Smooth muscle cell (in vitro differentiated cells): ENCODE data around the gene ANKS1A. TPM values are rescaled to one million over a fixed set of nuclear protein-coding genes. Genes with fewer than 3 reads are reported as not detected.

ENCODE experiments used
- DNase-seq: peaks from one replicate; lab custom pipeline; 2025; ENCODE audit not compliant: unreplicated experiment; lab: John Stamatoyannopoulos, UW
- H2AFZ ChIP-seq: fragments of 200-600 bp; sonication (generic); 2 replicates; pipeline ENCODE4 v1.6.0; 2016; ENCODE audit warnings: antibody characterized with exemption, low read depth, mild to moderate bottlenecking
- H3F3A ChIP-seq: fragments of 200-600 bp; sonication (generic); 2 replicates; pipeline ENCODE4 v1.6.0; 2017; ENCODE audit warnings: antibody characterized with exemption, low read depth
- H3K27ac ChIP-seq: fragments of 200-600 bp; sonication (generic); 2 replicates; pipeline ENCODE4 v1.5.1; 2016; ENCODE audit warnings: low read depth, mild to moderate bottlenecking
- H3K27me3 ChIP-seq: fragments of 200-600 bp; sonication (generic); 2 replicates; pipeline ENCODE4 v1.6.1; 2016; ENCODE audit warnings: low read depth, mild to moderate bottlenecking
- H3K36me3 ChIP-seq: fragments of 200-600 bp; sonication (generic); 2 replicates; pipeline ENCODE4 v1.5.1; 2016; ENCODE audit warnings: low read depth
- H3K4me1 ChIP-seq: fragments of 200-600 bp; sonication (generic); 2 replicates; pipeline ENCODE4 v1.5.1; 2016; ENCODE audit warnings: low read depth
- H3K4me2 ChIP-seq: fragments of 200-600 bp; sonication (generic); 2 replicates; pipeline ENCODE4 v1.6.0; 2016; ENCODE audit warnings: mild to moderate bottlenecking
- H3K4me3 ChIP-seq: fragments of 200-600 bp; sonication (generic); 2 replicates; pipeline ENCODE4 v1.5.1; 2016; ENCODE audit warnings: mild to moderate bottlenecking
- H3K79me2 ChIP-seq: fragments of 200-600 bp; sonication (generic); 2 replicates; pipeline ENCODE4 v1.6.0; 2016; ENCODE audit warnings: low read depth, mild to moderate bottlenecking
- H3K9ac ChIP-seq: fragments of 200-600 bp; sonication (generic); 2 replicates; pipeline ENCODE4 v1.6.0; 2016; ENCODE audit warnings: low read depth
- H3K9me3 ChIP-seq: fragments of 200-600 bp; sonication (generic); replicated peaks from 2 replicates; pipeline ENCODE4 v1.5.1; 2016; ENCODE audit warnings: low read depth
- H4K20me1 ChIP-seq: fragments of 200-600 bp; sonication (generic); 2 replicates; pipeline ENCODE4 v1.6.0; 2016; ENCODE audit warnings: low read depth
- WGBS: methylation state at CpG from one replicate; pipeline ENCODE4 v1.1.7; 2016; ENCODE audit warnings: low lambda C conversion rate; 5-methylcytosine and 5-hydroxymethylcytosine counted together
- polyA plus RNA-seq: library from polyadenylated mRNA; unstranded; fragments of >200 nt; fragmentation: Nextera tagmentation; extraction: Ambion mirVana; gene quantifications from 2 replicates; pipeline ENCODE4 v1.2.1, GENCODE V29; 2016
- total RNA-seq: library from RNA; depleted of rRNA; stranded (reverse); fragments of >200 nt; gene quantifications from 2 replicates; pipeline ENCODE4 v1.2.3, GENCODE V29; 2014
- TF ChIP-seq, protein P1 (sequence below): fragments of 200-600 bp; sonication (generic); IDR thresholded peaks from 2 replicates; pipeline ENCODE4 v1.5.1; 2017; ENCODE audit warnings: borderline replicate concordance, mild to moderate bottlenecking, antibody characterized with exemption; ENCODE audit not compliant: insufficient read depth, poor library complexity, severe bottlenecking

The ANKS1A gene
- total and polyA plus RNA-seq, 2 experiments from 2014 or later = 28.9 to 39.2 TPM

DNA sequence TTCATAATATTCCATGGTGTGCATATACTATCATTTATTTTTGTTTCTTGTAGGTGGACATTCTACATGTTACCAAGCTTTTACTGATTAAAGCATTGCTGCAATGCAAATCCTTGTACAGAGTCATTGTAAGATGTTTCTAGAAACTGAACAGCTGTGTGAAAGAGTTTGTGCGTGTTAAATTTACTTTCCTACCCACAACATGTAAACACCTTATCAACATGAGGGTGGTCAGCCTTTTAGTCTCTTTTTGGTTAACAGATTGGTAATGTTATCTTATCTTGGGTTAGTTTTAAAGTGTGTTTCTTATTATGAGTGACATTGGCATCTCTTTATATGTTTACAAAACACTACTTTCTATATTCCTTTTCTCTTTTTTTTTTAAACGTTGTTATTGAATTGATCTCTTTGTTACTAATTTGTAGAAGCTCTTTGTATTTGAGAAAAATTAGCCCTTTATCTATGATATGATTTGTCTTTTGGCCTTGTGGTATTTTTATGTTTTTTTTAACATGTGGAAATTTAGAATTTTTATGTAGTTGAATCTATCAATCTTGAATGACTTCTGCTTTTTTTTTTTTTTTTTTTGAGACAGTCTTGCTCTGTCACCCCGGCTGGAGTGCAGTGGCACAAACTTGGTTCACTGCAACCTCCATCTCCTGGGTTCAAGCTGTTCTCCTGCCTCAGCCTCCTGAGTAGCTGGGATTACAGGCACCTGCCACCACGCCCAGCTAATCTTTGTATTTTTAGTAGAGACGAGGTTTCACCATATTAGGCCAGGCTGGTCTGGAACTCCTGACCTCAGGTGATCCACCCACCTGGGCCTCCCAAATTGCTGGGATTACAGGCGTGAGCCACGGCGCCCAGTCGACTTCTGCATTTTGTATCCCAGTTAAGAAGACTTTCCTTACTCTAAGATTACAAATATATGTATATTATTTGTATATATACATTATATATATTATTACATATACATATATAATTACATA lies 140.0 kb downstream of the ANKS1A start:
- Histone ChIP-seq H3K36me3 (no peaks in the 10 kb centered on the region), H3K4me1 (peaks cover 20% of the 10 kb centered on the region), H3K4me3 (no peak overlapping the region), H3K79me2 (peaks cover 58% of the 10 kb centered on the region), H3K27ac (no peak overlapping the region), H3K27me3 (no peaks in the 10 kb centered on the region), H3K4me2 (no peak overlapping the region), H3K9me3 (no peaks in the 10 kb centered on the region), H2AFZ (no peak overlapping the region), H3K9ac (no peak overlapping the region), H3F3A (peaks cover 14% of the 10 kb centered on the region), H4K20me1 (peaks cover 28% of the 10 kb centered on the region)
- DNase-seq = no peak
- 77% methylated on average over 9 of the region's 9 CpGs for WGBS
- TF ChIP-seq, protein P1, sequence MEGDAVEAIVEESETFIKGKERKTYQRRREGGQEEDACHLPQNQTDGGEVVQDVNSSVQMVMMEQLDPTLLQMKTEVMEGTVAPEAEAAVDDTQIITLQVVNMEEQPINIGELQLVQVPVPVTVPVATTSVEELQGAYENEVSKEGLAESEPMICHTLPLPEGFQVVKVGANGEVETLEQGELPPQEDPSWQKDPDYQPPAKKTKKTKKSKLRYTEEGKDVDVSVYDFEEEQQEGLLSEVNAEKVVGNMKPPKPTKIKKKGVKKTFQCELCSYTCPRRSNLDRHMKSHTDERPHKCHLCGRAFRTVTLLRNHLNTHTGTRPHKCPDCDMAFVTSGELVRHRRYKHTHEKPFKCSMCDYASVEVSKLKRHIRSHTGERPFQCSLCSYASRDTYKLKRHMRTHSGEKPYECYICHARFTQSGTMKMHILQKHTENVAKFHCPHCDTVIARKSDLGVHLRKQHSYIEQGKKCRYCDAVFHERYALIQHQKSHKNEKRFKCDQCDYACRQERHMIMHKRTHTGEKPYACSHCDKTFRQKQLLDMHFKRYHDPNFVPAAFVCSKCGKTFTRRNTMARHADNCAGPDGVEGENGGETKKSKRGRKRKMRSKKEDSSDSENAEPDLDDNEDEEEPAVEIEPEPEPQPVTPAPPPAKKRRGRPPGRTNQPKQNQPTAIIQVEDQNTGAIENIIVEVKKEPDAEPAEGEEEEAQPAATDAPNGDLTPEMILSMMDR = no peak

DNA sequence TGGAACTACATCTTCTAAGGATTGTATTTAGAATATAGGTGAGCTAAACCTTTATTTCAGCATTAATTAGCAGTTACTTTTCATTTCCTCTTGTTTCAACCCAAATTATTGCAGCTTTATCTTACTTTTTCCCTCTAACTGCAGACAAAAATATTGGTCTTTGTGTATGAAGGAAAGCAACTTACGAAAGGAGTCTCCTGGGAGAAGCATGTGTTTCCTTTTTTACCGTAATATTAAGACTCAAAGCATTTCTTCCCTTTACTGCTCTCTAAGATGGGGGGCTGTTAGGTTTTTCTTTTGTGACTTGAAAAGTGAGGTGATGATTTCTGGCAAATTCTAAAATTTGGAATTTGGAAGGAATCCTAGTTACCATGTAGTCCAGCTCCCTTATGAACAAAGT lies 141.0 kb downstream of the ANKS1A start:
- TF ChIP-seq, protein P1 = no peak
- Histone ChIP-seq H3F3A (peaks cover 14% of the 10 kb centered on the region), H2AFZ (no peak overlapping the region), H3K36me3 (no peaks in the 10 kb centered on the region), H3K4me1 (peaks cover 10% of the 10 kb centered on the region), H3K4me2 (no peak overlapping the region), H3K27me3 (no peaks in the 10 kb centered on the region), H3K9ac (no peak overlapping the region), H4K20me1 (peaks cover 23% of the 10 kb centered on the region), H3K79me2 (peaks cover 61% of the 10 kb centered on the region), H3K4me3 (no peak overlapping the region), H3K27ac (no peak overlapping the region), H3K9me3 (no peaks in the 10 kb centered on the region)
- 98% methylated on average over 2 of the region's 2 CpGs for WGBS
- DNase-seq = no peak

DNA sequence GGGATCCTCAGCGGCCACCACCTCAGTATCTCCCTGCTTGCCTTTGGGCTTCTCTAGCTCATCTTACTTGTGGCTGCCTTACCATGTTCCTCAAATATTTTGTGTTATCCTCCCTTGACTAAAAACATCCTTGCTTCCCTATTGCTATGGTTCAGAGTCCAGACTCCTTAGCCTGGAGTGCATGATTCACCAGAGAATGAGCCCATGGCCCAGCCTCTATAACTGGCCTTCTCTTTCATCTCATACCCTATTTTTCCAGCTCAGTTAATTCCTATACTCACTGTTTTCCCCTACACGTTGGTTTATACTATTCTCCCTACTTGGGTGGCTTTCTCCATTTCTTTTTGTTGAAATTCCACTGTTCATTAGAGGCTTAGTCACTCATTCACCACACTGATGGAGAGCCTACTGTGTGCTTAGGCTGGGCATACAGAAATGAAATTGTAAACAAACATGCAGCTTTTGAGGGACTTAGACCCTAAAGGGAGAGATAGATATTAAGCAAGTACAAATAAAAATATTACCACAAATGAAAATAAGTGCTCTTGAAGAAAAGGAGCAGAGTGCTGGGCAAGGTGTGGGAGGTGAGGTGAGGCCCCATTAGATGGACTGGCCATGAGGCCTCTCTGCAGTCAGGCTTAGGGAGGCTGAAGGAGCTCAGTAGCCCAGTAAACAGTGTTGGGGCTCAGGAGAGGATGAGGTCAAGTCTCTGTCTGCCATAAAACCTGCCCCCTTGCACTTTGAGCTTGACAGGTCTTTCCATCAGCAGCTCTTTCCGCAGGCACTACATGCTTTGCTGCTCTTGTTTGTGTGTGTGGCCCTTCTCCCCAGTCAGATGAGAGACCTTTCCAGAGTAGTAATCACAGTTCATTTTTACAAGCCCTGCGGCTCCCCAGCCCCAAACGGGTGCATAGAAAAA lies 142.8 kb downstream of the ANKS1A start:
- H3K4me1 ChIP-seq = peaks cover 5% of the 10 kb centered on the region
- 38% methylated on average over 5 of the region's 5 CpGs for WGBS

More for the DNA sequence above, 142.8 kb downstream of the ANKS1A start:
- H3K27ac ChIP-seq = peak overlapping the region; percentile 57
- H3K9me3 ChIP-seq = no peaks in the 10 kb centered on the region
- H3K36me3 ChIP-seq = no peaks in the 10 kb centered on the region
- H4K20me1 ChIP-seq = peaks cover 11% of the 10 kb centered on the region
- H3K79me2 ChIP-seq = peaks cover 48% of the 10 kb centered on the region
- no peak for DNase-seq
- H3K4me2 ChIP-seq = no peak overlapping the region
- TF ChIP-seq, protein P1 = no peak
- peaks cover 9% of the 10 kb centered on the region for H3F3A ChIP-seq
- H2AFZ ChIP-seq = no peak overlapping the region
- H3K9ac ChIP-seq = no peak overlapping the region
- no peaks in the 10 kb centered on the region for H3K27me3 ChIP-seq
- H3K4me3 ChIP-seq = no peak overlapping the region
